CD8-positive, alpha-beta memory T cell (primary cell): Measurements from ENCODE around the gene SGK1. TPM values are rescaled to one million over a fixed set of nuclear protein-coding genes. Genes with fewer than 3 reads are reported as not detected.

Experiments used
- CTCF ChIA-PET: fragments of 350-600 bp; sonication (Branson Sonifier 250); formaldehyde crosslinking; loops from one replicate; lab custom pipeline; 2021; ENCODE audit warnings: antibody characterized with exemption; lab: Charles Lee
- POLR2A ChIA-PET: fragments of 350-600 bp; sonication (Branson Sonifier 250); formaldehyde crosslinking; loops from one replicate; lab custom pipeline; 2021; ENCODE audit warnings: antibody characterized with exemption; lab: Charles Lee
- DNase-seq, 5 donors: peaks; one replicate each; pipeline versions ENCODE4 v3.0.0 to v3.0.0-alpha.2; 2020 to 2022; ENCODE audit warnings: mixed read lengths in 1 of 5
- H3K27ac ChIP-seq: one replicate; pipeline ENCODE4 v1.7.0; 2013; ENCODE audit warnings: low read depth, mild to moderate bottlenecking, low read length, moderate library complexity
- H3K27me3 ChIP-seq: 2 replicates; pipeline ENCODE4 v1.7.0; 2013; ENCODE audit warnings: low read length, mild to moderate bottlenecking; ENCODE audit not compliant: insufficient read depth, poor library complexity, severe bottlenecking
- H3K36me3 ChIP-seq: 2 replicates; pipeline ENCODE4 v1.7.0; 2013; ENCODE audit warnings: mild to moderate bottlenecking, low read length, moderate library complexity; ENCODE audit not compliant: insufficient read depth
- H3K4me1 ChIP-seq: 2 replicates; pipeline ENCODE4 v1.7.0; 2013; ENCODE audit warnings: mild to moderate bottlenecking, low read length, moderate library complexity; ENCODE audit not compliant: insufficient read depth
- H3K4me3 ChIP-seq: 2 replicates; pipeline ENCODE4 v1.7.0; 2013; ENCODE audit warnings: mild to moderate bottlenecking, low read length
- H3K9me3 ChIP-seq: 2 replicates; pipeline ENCODE4 v1.7.0; 2013; ENCODE audit warnings: mild to moderate bottlenecking, low read length
- H3K27ac Mint-ChIP-seq, 8 donors: one replicate each; pipeline ENCODE4 v1.8.0; 2020 to 2021; ENCODE audit warnings: mixed read lengths in 8 of 8, mild to moderate bottlenecking in 6 of 8, inconsistent platforms in 3 of 8, moderate library complexity in 3 of 8
- H3K27me3 Mint-ChIP-seq, 2 donors: one replicate each; pipeline ENCODE4 v1.8.0; 2020 to 2021; ENCODE audit warnings: mixed read lengths in 2 of 2, mild to moderate bottlenecking in 1 of 2, moderate library complexity in 1 of 2
- H3K36me3 Mint-ChIP-seq, 3 donors: one replicate each; pipeline ENCODE4 v1.8.0; 2020 to 2021; ENCODE audit warnings: mixed read lengths in 3 of 3, inconsistent platforms in 1 of 3, mild to moderate bottlenecking in 1 of 3
- H3K4me1 Mint-ChIP-seq, 3 donors: one replicate each; pipeline ENCODE4 v1.8.0; 2020 to 2021; ENCODE audit warnings: mixed read lengths in 3 of 3, inconsistent platforms in 1 of 3, mild to moderate bottlenecking in 1 of 3
- H3K4me3 Mint-ChIP-seq, 7 donors: one replicate each; pipeline ENCODE4 v1.8.0; 2020 to 2021; ENCODE audit warnings: mixed read lengths in 7 of 7, mild to moderate bottlenecking in 6 of 7, moderate library complexity in 4 of 7, inconsistent platforms in 2 of 7
- H3K9me3 Mint-ChIP-seq, 5 donors: one replicate each; pipeline ENCODE4 v1.8.0; 2020 to 2022; ENCODE audit warnings: mixed read lengths in 5 of 5, mild to moderate bottlenecking in 3 of 5, moderate library complexity in 2 of 5, inconsistent platforms in 1 of 5
- polyA plus RNA-seq: library from polyadenylated mRNA; unstranded; fragments of 300-500 nt; fragmentation: Illumina TruSeq; gene quantifications from one replicate; pipeline ENCODE4 v1.2.3, GENCODE V29; 2021
- total RNA-seq, 2 experiments: library from RNA; stranded (reverse); gene quantifications; one replicate each; pipeline ENCODE4 v1.2.3, GENCODE V29; 2021

Gene SGK1
- total and polyA plus RNA-seq, 3 experiments from 2014 or later, result 3.8 to 36.7 (median 36.5) TPM

DNA sequence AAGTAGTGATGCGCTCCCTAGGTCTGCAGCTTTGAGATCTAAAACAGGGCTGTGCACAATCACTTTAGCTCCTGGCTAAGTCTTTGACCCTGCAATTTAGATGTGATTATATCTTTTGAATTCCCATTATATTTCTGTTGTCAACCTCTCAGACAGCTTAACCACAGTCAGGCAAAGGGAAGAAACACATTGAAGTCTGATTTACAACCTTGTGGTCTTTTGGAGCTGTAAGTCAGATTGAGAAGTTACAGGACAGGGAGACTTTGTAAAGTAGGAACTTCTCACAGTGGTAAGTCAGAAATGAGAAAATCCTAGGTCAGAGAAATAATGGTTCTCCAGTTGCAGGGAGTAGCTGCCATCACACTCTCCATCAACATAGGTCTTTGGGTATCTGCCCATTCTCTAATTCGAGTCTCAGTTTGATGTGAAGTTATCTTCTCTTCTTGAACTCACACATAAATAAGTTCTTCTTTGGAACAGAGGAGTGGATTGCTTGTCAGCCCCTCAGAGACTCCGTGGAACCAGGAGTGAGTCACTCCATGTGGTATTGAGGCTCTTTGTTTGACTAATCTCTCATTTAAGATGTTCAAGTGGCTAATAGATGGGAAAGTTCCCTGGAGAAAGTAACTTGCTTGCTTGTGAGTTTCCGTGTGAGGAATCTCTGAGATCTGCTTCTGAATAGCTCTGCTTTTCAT is 35.0 kb upstream of the SGK1 start:
- Histone ChIP-seq H3K36me3 (no peaks in the 10 kb centered on the region), H3K9me3 (no peaks in the 10 kb centered on the region), H3K4me3 (no peak overlapping the region), H3K4me1 (peaks cover 13% of the 10 kb centered on the region), H3K27me3 (no peaks in the 10 kb centered on the region), H3K27ac (no peak overlapping the region)
- ChIA-PET CTCF (interaction anchor here (0.8 to 1.5 kb wide), 3 partner anchors 11 to 36 kb away, joined by 3 read pairs; no protein-coding TSS in a partner anchor), POLR2A (no interaction called here)
- Mint-ChIP-seq H3K36me3 (peaks cover 0 to 9% (median 2%) of the 10 kb centered on the region in 3 donors), H3K4me3 (peak overlapping the region in 2 of 7 donors; percentile 10 to 85), H3K27ac (peak overlapping the region in 2 of 8 donors; percentile 33), H3K9me3 (peaks cover 5 to 19% (median 14%) of the 10 kb centered on the region in 5 donors), H3K4me1 (peaks cover 17 to 25% (median 19%) of the 10 kb centered on the region in 3 donors), H3K27me3 (peaks cover 0 to 1% of the 10 kb centered on the region in 2 donors)
- no peak for DNase-seq

DNA sequence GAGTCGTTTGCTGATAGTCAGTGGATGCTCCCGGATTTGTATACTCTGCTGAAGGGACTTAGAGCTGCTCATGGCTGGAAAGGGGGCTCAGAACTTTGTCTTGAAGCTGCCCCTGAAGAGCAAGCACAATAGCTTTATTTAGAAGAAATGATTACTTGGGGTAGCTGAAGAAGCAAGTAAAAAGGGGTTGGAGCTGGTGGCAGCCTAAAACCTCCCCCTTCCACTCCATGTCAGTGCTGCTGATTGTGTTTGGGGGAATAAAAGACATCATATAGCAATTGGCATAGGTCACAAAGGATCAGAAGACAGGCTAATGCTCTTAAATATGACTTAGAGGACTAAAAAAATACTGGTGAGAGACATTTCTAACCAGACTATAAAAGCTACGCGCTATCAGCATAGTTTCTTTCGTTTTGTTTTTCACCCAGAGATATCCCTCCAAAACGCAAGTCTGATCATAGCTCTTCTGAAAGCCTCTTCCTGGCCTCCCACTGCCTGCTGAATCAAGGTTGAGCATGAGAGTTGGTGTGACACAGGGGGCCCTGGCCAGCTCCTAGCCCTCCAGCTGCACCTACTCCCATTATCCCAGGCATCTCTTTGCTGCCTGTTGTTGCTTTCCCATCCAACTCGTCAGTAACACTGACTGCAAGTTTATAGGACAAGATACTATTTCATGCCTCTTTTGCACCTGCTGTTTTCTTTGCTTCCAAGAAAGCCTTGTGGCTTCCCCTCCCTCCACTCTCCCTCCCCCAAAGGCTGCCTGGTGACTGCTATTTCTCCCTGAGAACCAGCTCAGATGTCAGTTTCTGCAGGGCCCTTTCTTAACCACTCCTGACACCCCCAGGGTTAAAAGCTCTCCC is 33.9 kb upstream of the SGK1 start:
- Histone ChIP-seq H3K36me3 (no peaks in the 10 kb centered on the region), H3K27me3 (no peaks in the 10 kb centered on the region), H3K4me1 (peaks cover 13% of the 10 kb centered on the region), H3K27ac (no peak overlapping the region), H3K9me3 (no peaks in the 10 kb centered on the region), H3K4me3 (peak overlapping the region; percentile 46)
- Mint-ChIP-seq H3K4me3 (peak overlapping the region; percentile 66 to 85 (median 74)), H3K27me3 (peaks cover 0 to 1% of the 10 kb centered on the region in 2 donors), H3K4me1 (peaks cover 17 to 25% (median 19%) of the 10 kb centered on the region in 3 donors), H3K36me3 (peaks cover 0 to 9% (median 2%) of the 10 kb centered on the region in 3 donors), H3K27ac (peak overlapping the region in 7 of 8 donors; percentile 1 to 95 (median 81)), H3K9me3 (peaks cover 5 to 14% (median 12%) of the 10 kb centered on the region in 5 donors)
- ChIA-PET CTCF (interaction anchor here (0.8 to 1.5 kb wide), 4 partner anchors 12 to 37 kb away, joined by 3 read pairs; no protein-coding TSS in a partner anchor), POLR2A (no interaction called here)
- DNase-seq, result peak in 1 of 5 donors; percentile 17

DNA sequence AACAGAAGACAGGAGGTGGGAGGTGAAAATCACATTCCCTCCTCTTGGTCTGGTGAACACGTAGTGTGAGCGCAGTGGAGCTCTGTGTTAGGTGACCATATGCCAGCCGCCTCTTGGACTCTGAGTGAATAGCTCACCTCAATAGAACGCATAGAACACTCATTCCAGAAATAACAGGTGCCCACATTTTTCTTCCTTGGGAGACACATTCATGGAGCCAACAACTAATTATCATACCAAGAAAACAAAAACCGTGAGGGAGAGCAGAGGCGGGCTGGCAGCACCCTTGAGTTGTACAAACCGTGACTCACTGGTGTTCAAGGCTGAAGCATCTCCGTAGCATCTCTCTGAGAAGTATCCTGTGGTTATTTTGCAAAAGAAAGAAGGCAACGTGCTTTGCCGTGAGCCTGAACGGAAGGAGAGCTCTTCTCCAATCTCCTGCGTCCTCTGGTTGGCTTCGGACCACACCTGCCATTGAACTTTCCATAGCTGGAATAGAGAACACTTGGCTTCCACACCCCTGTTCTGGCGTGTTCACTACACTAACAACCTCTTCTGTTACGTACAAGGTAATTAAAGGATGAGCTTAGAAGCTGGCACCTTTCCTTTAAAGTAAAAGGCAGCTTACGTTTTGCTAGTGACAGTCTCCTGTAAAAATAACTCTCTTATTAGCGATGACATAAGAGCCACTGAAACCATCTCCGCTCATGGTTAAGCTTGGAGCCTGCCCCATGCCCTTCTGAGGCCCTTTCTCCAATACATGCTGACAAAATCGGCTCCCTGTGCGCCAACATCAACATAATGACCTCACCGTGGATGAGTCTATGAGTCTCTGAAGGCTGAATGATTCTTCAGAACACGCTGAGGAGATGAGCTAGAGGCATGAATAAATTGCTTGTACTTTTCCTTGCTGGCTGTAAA is 30.2 kb upstream of the SGK1 start:
- Histone ChIP-seq H3K27me3 (no peaks in the 10 kb centered on the region), H3K36me3 (no peaks in the 10 kb centered on the region), H3K4me1 (peaks cover 13% of the 10 kb centered on the region), H3K9me3 (no peaks in the 10 kb centered on the region), H3K27ac (no peak overlapping the region), H3K4me3 (no peak overlapping the region)
- peak overlapping the region in 1 of 8 donors; percentile 62 for H3K27ac Mint-ChIP-seq
- peaks cover 0 to under 1% (median under 1%) of the 10 kb centered on the region in 3 donors for H3K36me3 Mint-ChIP-seq
- no peak overlapping the region for H3K4me3 Mint-ChIP-seq
- H3K27me3 Mint-ChIP-seq, result peaks cover 0 to 2% of the 10 kb centered on the region in 2 donors
- CTCF ChIA-PET, result no interaction called here
- no peak for DNase-seq
- no peaks in the 10 kb centered on the region for H3K9me3 Mint-ChIP-seq
- H3K4me1 Mint-ChIP-seq, result peaks cover 15 to 21% (median 18%) of the 10 kb centered on the region in 3 donors
- POLR2A ChIA-PET, result interaction anchor here (0.5 kb wide), 1 partner anchor 65 kb away, joined by 3 read pairs; no protein-coding TSS in a partner anchor

DNA sequence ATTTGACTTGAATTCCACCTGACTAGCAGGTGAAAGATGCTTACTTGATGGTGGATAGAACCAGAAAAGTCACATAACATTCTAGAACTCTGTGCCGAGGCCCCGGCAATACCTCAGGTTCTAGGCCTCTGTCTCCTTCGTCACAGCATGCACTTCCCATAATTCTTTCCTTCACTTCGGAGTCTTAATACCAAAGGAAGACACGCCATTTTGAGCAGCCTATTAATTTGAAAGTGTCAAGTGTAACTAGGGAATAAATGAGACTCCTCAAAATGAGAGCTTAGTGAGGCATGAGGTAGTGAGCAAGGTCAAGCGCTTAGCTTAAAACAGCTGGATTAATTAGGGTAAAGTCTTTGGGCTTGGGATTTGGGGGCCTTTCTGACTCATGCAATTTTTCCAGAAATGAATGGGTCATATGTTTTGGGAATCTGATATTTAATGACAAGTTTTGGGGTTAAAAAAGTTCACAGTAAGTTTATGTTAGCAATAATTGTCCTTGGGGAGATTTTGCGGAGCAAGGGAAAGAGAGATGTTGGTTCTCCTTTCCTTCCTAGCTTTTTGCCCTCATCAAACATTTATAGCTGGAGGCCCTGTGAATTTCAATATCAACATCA is 29.1 kb upstream of the SGK1 start:
- ChIA-PET CTCF (interaction anchor here (0.6 to 1.0 kb wide), 2 partner anchors 148 to 173 kb away, joined by 3 read pairs; no protein-coding TSS in a partner anchor), POLR2A (interaction anchor here (0.7 kb wide), 1 partner anchor 41 kb away, joined by 3 read pairs; no protein-coding TSS in a partner anchor)
- no peak overlapping the region for H3K27ac ChIP-seq
- Mint-ChIP-seq H3K4me3 (no peak overlapping the region), H3K27me3 (peaks cover 0 to 1% of the 10 kb centered on the region in 2 donors), H3K4me1 (peaks cover 7 to 10% (median 7%) of the 10 kb centered on the region in 3 donors), H3K36me3 (peaks cover 0 to 5% (median 4%) of the 10 kb centered on the region in 3 donors), H3K9me3 (no peaks in the 10 kb centered on the region), H3K27ac (no peak overlapping the region)
- no peaks in the 10 kb centered on the region for H3K9me3 ChIP-seq
- no peak overlapping the region for H3K4me3 ChIP-seq
- no peaks in the 10 kb centered on the region for H3K36me3 ChIP-seq
- H3K27me3 ChIP-seq, result no peaks in the 10 kb centered on the region
- H3K4me1 ChIP-seq, result peaks cover 11% of the 10 kb centered on the region
- DNase-seq, result no peak

DNA sequence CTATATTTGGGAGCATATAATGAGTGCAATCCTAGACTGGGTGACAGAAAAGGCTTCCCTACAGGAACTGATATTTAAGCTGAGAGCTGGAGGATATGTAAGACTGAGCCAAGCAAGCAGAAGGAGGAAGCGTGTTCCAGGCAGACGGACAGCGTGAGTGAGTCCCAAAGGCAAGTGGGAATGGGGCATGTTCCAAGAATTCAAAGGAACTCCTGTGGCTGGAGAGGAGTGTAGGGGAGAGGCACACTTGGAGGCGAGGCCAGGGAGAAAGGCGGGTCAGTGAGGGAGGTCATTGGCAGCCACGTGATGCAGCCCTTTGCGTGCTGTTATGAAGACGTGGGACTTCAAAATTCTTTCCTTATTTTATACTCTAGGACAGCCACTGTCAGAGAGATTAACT is 27.9 kb upstream of the SGK1 start:
- Histone ChIP-seq H3K27me3 (no peaks in the 10 kb centered on the region), H3K27ac (no peak overlapping the region), H3K4me1 (no peaks in the 10 kb centered on the region), H3K9me3 (no peaks in the 10 kb centered on the region), H3K36me3 (no peaks in the 10 kb centered on the region), H3K4me3 (no peak overlapping the region)
- Mint-ChIP-seq H3K36me3 (peaks cover 0 to 5% (median 4%) of the 10 kb centered on the region in 3 donors), H3K9me3 (no peaks in the 10 kb centered on the region), H3K27me3 (peaks cover 0 to 1% of the 10 kb centered on the region in 2 donors), H3K4me1 (no peaks in the 10 kb centered on the region), H3K27ac (peak overlapping the region in 1 of 8 donors; percentile 12), H3K4me3 (no peak overlapping the region)
- CTCF ChIA-PET, result no interaction called here
- POLR2A ChIA-PET, result no interaction called here
- DNase-seq, result no peak

- Mint-ChIP-seq H3K27me3 (peaks cover 0 to 1% of the 10 kb centered on the region in 2 donors), H3K36me3 (peaks cover 0 to 5% (median 4%) of the 10 kb centered on the region in 3 donors), H3K4me3 (no peak overlapping the region), H3K4me1 (no peaks in the 10 kb centered on the region), H3K9me3 (no peaks in the 10 kb centered on the region), H3K27ac (peak overlapping the region in 1 of 8 donors; percentile 66)
- H3K4me1 ChIP-seq, result no peaks in the 10 kb centered on the region
- no peaks in the 10 kb centered on the region for H3K36me3 ChIP-seq
- H3K27ac ChIP-seq, result no peak overlapping the region
- H3K4me3 ChIP-seq, result no peak overlapping the region
- H3K9me3 ChIP-seq, result no peaks in the 10 kb centered on the region
- H3K27me3 ChIP-seq, result no peaks in the 10 kb centered on the region
- POLR2A ChIA-PET, result no interaction called here
- CTCF ChIA-PET, result no interaction called here
- no peak for DNase-seq
These were observed 25.2 kb upstream of the SGK1 start for GRCh38 chr6:134343066-134343465.
